ENCODE data around the gene ORAI3.

The ORAI3 gene

DNA sequence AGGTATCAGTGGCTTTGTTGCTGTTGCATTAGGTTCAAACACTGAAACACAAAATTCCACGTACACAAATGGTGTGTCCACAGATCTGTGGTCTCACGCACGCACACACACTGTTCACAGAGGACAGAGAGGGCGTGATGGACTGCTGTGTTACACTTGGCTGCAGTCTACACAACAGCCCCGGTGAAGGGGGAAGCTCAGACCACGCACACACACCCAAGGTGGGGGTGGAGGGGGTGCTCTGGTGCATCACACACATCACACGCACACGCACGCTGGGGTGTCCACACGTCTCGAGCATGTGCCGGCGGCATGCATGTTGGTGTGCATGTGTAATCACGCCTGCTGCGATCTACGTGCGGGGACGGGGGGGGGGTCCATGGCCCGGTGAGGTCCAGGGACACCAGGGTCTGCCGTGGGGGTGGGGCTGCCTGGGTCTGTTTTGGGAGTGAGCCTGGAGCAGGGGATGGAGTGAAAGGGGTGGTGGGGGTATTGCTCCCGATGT, 43.5 kb downstream of the ORAI3 start:
- no peak for DNase-seq (ENCODE audit: low read depth in 2 of 2)

DNA sequence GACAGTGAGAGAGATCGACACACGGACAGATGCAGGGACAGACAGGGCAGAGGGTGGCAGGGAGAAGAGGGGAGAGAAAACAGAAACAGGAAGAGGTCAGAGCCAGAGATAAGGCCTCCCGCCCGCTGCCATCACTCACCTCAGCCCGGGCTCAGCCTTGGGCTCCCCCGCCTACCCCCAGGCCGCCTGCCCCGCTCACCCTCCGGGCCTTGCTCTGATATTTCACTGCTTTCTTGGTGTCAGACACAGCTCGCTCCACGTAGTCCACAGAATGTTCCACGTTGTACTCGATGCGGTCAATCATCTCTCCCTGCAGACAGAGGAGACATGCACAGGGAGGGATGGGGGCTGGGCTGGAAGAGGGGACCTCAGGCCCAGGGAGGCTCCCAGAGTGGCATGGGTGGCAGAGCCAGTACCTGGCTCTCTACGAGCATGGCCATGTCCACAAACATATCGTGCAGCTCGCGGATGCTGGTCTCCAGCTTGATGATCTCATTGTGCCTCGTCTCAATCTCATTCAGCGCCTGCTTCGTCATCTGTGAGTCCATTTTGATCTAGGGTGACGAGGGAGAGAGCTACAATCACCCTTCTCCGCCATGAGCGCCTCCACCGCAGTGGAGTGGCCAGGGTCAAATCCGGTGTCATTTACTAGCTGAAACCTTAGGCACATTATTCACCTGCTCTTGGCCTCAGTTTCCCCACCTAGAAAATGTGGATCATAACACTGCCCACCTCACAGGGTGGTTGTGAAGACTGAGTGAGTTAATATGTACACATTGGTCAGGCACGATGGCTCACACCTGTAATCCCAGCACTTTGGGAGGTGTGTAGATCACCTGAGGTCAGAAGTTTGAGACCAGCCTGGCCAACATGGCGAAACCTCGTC, 44.3 kb downstream of the ORAI3 start:
- no peak for DNase-seq (ENCODE audit: low read depth in 2 of 2)

DNA sequence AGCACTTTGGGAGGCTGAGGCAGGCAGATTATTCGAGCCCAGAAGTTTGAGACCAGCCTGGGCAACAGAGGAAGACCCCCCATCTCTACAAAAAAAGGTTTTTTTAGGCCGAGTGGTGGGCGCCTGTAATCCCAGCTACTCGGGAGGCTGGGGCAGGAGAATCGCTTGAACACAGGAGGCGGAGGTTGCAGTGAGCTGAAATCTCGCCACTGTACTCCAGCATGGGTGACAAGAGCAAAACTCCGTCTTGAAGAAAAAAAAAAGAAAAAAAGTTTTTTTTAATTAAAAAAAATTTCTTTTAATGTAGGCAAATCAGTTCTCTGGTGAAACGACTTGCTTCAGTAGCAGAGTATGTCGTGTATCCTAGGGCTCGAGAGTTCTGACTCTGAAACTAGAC, 47.1 kb downstream of the ORAI3 start:
- no peak for DNase-seq (ENCODE audit: low read depth in 2 of 2)

DNA sequence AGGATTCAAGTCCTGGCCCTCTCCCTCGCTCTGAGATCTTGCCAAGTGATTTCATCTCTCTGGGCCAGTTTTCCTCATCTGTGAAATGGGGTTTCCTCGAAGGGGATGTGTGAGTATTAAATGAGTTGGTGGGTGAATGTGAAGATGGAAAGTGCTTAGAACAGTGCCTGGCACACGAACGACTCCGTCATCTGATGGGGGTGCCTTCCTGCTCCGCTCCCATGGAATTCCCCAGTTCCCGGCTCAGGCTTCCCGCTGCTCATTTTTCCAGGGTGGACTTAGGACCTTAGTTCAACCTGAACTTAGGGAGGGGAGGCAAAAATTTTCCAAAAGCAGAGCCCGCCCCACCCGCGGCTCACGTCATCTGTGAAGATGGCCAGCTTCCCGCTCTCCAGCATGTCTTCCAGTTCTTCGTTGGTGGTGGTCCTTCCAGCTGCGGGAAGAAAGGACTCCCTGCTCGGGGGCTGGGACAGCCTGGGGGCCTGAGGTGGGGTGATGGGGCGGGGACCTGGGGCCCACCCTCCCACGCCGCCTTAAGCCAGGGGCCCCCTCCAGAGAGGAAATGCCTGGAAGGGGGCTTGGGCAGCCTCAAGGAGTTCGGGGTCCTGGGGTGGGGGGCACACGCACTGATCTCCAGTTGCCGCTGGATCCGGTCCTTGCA, 47.6 kb downstream of the ORAI3 start:
- no peak for DNase-seq (ENCODE audit: low read depth in 2 of 2)

DNA sequence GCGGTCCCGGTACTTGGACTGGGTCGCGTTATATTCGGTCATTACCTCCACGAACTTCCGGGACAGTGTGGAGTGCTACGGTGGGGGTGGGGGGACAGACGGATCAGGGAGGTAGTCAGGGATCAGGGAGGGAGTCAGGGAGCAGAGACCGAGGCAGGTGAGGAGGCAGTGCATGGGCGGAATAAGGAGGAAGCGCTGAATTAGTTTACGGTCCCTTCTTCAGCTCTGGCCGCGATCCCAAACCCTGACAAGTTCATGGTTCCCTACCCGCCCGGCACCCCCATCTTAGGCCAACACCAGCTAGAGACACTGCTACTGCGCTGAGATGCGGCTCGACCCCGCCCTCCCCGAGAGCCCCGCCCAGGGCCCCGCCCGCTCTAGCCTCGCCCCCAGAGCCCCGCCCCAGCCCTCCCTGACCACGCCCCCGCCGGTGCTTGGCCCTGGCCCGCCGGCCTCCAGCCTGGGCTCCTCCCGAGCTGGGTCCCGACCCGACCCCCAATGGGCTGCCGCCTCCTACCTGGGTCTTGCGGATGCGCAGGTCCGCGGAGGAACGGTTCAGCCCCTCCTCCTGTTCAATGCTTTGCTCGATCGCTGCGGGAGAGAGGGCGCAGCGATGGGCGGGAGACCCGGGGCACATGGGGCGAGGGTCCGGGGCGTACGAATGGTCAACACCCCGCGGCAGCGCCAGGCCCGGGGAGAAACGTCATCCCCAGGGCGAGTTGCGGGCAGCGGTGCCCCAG, 48.3 kb downstream of the ORAI3 start:
- DNase-seq (ENCODE audit: low read depth in 2 of 2) = peak in 1 of 2 experiments; percentile 17

DNA sequence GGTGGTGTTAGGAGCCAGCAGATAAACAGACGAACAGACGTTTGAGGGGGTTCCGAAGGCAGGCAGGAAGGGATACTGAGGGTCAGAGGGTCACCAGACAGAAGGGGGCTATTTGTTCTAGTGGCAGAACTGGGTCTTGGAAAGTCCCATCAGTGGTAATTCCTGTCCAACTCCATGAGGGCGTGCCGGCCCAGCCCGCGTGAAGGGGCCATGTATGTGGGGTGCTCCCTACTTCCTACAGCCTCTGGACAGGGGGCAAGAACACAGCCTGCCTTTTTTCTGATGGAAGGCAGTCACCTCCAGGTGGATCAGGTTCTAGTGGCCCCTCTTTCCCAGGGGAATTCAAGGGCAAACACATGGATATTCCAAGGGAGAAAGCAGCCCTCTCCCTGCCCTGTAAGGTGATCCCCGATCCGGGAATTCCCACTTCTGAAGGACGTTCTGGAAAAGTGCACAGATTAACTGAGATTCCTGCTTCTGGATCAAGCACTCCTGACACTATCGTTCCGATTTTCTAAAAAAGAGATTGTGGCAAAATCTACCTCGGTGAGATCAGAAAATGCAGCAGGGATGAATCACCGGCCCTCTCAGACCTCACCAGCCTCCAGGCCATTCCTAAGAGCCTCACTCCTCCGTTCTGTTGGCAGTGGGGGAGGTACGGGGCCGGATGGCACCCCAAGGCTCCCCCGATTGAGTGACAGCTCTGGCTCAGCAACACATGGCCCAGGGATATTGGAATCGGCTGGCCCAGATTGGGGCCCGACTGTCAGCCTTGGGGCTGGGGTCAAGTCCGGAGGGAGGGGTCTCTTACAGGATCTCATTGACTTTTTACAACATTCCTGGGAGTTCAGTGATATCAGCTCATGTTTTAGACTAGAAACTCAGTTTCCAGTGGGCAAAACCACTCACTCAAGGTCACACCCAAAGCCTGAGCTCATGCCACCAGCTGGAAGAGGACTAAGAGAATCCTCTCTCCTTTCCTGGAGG, 49.1 kb downstream of the ORAI3 start:
- DNase-seq (ENCODE audit: low read depth in 2 of 2) = peak in 1 of 2 experiments; percentile 31

DNA sequence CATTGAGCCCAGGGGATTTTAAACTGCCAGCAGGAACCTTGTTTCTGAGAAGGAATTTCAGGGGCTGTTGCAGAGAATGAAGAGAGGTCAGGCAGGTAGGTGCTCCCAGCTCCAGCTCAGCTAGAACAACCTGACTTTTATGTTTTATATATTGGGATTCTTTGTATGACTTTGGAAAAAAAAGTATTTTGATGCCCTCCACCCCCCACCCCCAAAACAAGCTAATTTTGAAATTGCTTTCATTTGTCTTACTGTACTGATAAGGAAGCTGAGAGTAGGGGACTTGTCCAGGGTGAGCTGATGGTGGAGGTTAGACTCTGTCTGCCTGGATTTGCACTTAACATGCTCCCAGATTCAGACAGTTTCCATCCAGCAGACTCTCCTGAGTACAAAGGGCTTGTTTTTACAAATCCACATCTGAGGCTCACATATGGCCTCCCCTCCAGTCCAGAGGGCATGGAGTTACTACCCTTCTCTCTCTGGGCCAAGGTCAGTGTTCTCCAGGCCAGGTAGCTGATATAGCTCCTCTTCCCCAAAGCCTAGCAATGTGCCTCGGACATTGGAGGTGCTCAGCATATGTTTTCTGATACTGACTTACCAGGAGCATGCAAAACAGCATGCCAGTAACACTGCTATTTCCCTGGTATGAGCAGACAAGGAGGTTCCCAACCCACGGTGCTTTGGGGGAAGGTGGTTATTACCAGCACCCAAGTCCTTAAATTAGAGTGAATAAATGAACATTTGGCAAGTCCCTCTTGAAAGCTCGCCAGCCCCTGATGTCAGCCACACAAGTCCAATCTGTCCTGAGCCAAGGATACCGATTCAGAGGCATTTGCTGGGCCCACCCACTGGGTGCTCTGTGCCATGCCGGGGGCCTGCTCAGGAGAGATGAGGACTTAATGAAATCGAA, 50.2 kb downstream of the ORAI3 start:
- no peak for DNase-seq (ENCODE audit: low read depth in 2 of 2)

DNA sequence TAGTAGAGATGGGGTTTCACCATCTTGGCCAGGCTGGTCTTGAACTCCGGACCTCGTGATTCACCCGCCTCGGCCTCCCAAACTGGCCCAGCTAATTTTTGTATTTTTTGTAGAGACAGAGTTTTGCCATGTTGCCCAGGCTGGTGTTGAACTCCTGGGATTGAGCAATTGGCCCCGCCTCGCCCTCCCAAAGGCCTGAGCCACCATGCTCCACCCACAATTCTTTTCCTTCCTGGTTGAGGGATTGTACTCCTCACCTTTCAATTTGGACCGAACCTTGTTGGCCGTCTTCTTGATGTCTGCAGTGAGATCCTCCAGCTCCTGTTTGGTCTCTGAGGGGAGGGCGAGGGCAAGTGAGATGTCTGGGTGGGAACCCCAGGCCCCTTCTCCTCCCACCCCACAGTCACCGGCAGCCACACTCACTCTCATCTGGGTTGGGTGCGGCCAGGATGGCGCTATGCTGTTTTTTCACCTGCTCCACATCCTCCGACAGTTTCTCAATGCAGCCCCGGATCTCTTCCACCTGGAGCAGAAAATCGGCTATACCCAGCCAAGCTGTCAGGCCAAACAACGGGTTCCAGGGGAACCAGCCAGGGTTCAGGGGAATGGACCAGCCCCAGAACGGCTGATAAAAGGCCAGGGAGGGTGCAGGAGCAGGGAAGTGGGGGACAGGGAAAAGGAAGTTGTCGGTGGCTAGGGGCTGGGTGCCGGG, 52.0 kb downstream of the ORAI3 start:
- DNase-seq (ENCODE audit: low read depth in 2 of 2) = no peak

DNA sequence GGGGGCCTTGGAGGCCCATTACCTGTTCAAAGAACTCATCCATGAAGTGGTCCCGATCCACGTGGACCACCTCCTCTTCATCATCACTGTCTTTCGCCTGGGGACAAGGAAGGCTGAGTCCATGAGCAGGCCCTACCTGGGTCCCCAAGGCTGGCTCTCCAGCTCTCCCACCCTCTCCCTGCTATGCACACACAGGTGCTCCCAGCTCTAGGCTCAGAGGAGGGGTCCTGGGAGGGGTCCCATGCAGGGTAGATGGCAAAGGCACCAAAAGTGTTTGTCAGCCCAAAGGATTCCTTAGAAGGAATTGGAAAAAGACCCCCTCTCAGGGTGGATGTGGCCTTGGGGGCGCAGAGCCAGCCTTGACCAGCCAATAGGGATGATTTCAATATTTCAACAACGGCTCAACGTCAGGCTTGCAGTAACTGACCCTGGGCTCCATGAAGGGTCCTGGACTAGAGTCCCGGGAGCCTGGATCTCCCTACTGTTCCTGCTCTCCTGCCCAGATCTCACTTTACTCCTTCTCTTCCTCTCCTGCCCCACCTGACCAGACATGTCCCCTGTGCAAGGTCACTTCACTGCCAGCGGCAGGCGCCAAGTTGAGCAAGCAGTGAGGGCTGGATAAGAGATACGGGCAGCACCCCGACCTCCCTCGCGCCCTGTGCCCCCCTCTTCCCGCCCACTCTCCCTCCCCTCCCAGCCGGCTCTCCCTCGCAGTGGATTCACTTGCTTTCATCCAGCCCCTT, 52.8 kb downstream of the ORAI3 start:
- DNase-seq (ENCODE audit: low read depth in 2 of 2) = no peak

DNA sequence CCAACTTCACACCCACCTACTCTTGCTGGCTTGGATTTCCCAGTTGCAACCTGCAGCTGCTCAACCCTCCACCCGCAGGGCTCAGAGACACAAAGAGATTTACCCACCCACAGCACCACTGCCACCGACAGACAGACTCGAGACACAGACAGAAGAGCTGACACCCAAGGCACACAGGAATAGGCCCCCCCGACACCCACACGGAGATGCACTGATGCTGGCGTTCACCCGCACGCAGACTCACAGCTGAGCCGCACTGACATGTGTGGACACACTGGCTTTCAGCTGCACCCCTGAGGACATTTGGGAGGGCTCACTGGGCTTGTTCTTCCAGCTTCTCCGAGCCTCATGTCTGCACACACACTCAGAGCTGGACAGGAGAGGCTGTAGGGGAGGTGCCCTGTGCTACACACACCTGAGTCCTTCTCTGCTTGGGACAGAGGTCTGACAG, 53.4 kb downstream of the ORAI3 start:
- DNase-seq (ENCODE audit: low read depth in 2 of 2) = no peak

DNA sequence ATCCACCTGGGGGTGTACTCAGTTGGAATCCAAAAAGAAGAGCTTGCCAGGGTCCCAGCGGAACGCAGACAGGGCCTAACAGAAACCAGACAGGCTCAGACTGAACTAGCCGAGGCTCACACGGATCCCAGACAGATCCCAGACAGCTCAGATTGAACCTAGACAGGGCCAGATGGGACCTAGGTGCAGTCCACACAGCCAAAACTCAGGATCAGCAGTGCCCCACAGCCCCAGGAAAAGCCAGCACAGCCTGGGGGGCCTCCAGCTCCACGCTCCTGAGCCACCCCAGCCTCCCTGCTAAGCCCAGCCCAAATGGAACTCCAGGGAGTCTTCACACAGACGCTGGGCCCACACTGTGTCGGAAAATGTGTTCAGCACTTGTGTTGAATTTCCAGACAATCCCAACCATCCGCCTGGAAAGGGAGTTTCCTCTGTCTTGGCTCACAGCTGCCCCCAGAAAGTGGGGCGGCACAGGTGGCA, 54.0 kb downstream of the ORAI3 start:
- DNase-seq (ENCODE audit: low read depth in 2 of 2) = no peak

DNA sequence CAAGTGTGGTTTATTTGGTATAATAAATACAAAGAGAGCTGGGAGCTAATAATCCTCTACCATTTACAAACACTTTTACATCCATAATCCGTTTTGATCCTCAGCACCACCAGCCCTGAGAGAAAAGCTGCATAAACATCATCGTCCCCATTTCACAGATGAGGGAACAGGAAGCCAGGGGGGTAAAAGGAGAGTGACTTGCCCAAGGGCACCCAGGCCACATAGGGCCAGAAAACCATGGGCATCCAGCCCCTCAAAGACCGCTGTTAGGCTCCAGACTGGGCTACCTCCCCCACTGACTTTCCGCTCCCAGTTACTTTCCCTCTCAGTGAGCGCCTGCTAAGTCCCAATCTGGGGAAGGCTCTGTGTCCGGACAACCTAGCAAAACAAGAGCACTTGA, 54.9 kb downstream of the ORAI3 start:
- no peak for DNase-seq (ENCODE audit: low read depth in 2 of 2)

All from fibroblast of skin of left biceps (primary cell).